ENCODE data around the gene TNIP3.

The TNIP3 gene

GRCh38 chr4:121088867-121089266, 75.3 kb downstream of the TNIP3 start:
- no peak for TF ChIP-seq CTCF (IDR thresholded peaks at IDR 0.05)
- no peak for DNase-seq (ENCODE audit: low spot score)
- no peak overlapping the region for H3K27ac ChIP-seq
- no peak overlapping the region for H3K4me3 ChIP-seq

Measured in coronary artery (tissue), 2 donors.